IPS-NIHi7 (cell line): Measurements from ENCODE around the gene TTC28.
"Not testable (repeated sequence)": the region's sequence is repeated elsewhere in the genome, so short reads cannot be mapped to it uniquely, and the experiment has no call there.

ENCODE experiments used
- DNase-seq: peaks from one replicate; pipeline ENCODE4 v3.0.0; 2012; ENCODE audit warnings: mixed read lengths; ENCODE audit errors: extremely low spot score

The TTC28 gene

GRCh38 chr22:28491289-28491688, 188.4 kb downstream of the TTC28 start:
- not testable (repeated sequence) for DNase-seq

- no peak for DNase-seq
Measured at GRCh38 chr22:28488825-28489224, 190.8 kb downstream of the TTC28 start.

GRCh38 chr22:28484662-28485061, 195.0 kb downstream of the TTC28 start:
- DNase-seq, result no peak

GRCh38 chr22:28481725-28482124, 197.9 kb downstream of the TTC28 start:
- no peak for DNase-seq

GRCh38 chr22:28480000-28480715, 199.5 kb downstream of the TTC28 start:
- no peak for DNase-seq

GRCh38 chr22:28478564-28478963, 201.1 kb downstream of the TTC28 start:
- no peak for DNase-seq

- DNase-seq, result peak; percentile 17
Measured at GRCh38 chr22:28477556-28477955, 202.1 kb downstream of the TTC28 start.

- no peak for DNase-seq
Measured at GRCh38 chr22:28474330-28474729, 205.3 kb downstream of the TTC28 start.

- no peak for DNase-seq
Measured at GRCh38 chr22:28473258-28473657, 206.4 kb downstream of the TTC28 start.

- DNase-seq, result not testable (repeated sequence)
Measured at GRCh38 chr22:28467055-28467454, 212.6 kb downstream of the TTC28 start.

- DNase-seq, result no peak
Measured at GRCh38 chr22:28466399-28466798, 213.2 kb downstream of the TTC28 start.

- no peak for DNase-seq
Measured at GRCh38 chr22:28465841-28466240, 213.8 kb downstream of the TTC28 start.

GRCh38 chr22:28464127-28464526, 215.5 kb downstream of the TTC28 start:
- no peak for DNase-seq

- not testable (repeated sequence) for DNase-seq
Measured at GRCh38 chr22:28463408-28463807, 216.2 kb downstream of the TTC28 start.

GRCh38 chr22:28462901-28463300, 216.7 kb downstream of the TTC28 start:
- DNase-seq, result no peak

GRCh38 chr22:28462041-28462440, 217.6 kb downstream of the TTC28 start:
- no peak for DNase-seq

- DNase-seq, result no peak
Measured at GRCh38 chr22:28454431-28455064, 225.1 kb downstream of the TTC28 start.

- no peak for DNase-seq
Measured at GRCh38 chr22:28450109-28450508, 229.5 kb downstream of the TTC28 start.

GRCh38 chr22:28449041-28449440, 230.6 kb downstream of the TTC28 start:
- no peak for DNase-seq

- no peak for DNase-seq
Measured at GRCh38 chr22:28448625-28449024, 231.0 kb downstream of the TTC28 start.

- DNase-seq, result no peak
Measured at GRCh38 chr22:28444659-28445058, 235.0 kb downstream of the TTC28 start.

- DNase-seq, result peak; percentile 77
Measured at GRCh38 chr22:28443526-28443876, 236.1 kb downstream of the TTC28 start.

- peak; percentile 50 for DNase-seq
Measured at GRCh38 chr22:28442711-28443525, 236.7 kb downstream of the TTC28 start.
